MCF 10A (cell line): ENCODE results near the gene RRP9. TPM values are rescaled to one million over a fixed set of nuclear protein-coding genes. Genes with fewer than 3 reads are reported as not detected.

Experiments
- BruUV-seq: library from RNA; stranded (reverse); fragments of 400-500 nt; replicated peaks from 2 replicates; lab custom pipeline; 2021; lab: Mats Ljungman, UMichigan
- CTCF ChIA-PET: fragments of 300-600 bp; sonication (Branson Sonifier 250); formaldehyde crosslinking; extraction: SDS; loops from one replicate; lab custom pipeline; 2021; ENCODE audit warnings: antibody characterized with exemption, inconsistent platforms; lab: Yijun Ruan, JAX
- POLR2A ChIA-PET: fragments of 300-600, 350-650 bp; sonication (Branson Sonifier 250); formaldehyde crosslinking; extraction: SDS; loops from one replicate; lab custom pipeline; 2020; ENCODE audit warnings: antibody characterized with exemption, inconsistent platforms; lab: Yijun Ruan, JAX
- DNase-seq: peaks from one replicate; pipeline ENCODE4 v3.0.0-alpha.2; 2018; ENCODE audit not compliant: unreplicated experiment
- H3K27ac Mint-ChIP-seq: one replicate; pipeline ENCODE4 v1.8.0; 2022; ENCODE audit warnings: mild to moderate bottlenecking, low read depth, mixed read lengths; ENCODE audit not compliant: unreplicated experiment
- H3K27me3 Mint-ChIP-seq: one replicate; pipeline ENCODE4 v1.8.0; 2022; ENCODE audit warnings: mixed read lengths; ENCODE audit not compliant: insufficient read depth, unreplicated experiment
- H3K36me3 Mint-ChIP-seq: one replicate; pipeline ENCODE4 v1.8.0; 2022; ENCODE audit warnings: mild to moderate bottlenecking, moderate library complexity, mixed read lengths; ENCODE audit not compliant: insufficient read depth, unreplicated experiment
- H3K4me1 Mint-ChIP-seq: one replicate; pipeline ENCODE4 v1.8.0; 2022; ENCODE audit warnings: mixed read lengths; ENCODE audit not compliant: insufficient read depth, unreplicated experiment
- H3K4me3 Mint-ChIP-seq: one replicate; pipeline ENCODE4 v1.8.0; 2022; ENCODE audit warnings: mild to moderate bottlenecking, moderate library complexity, mixed read lengths; ENCODE audit not compliant: unreplicated experiment
- H3K9me3 Mint-ChIP-seq: one replicate; pipeline ENCODE4 v1.8.0; 2022; ENCODE audit warnings: mixed read lengths; ENCODE audit not compliant: unreplicated experiment
- intact Hi-C: fragments of 100-400 bp; cut with micrococcal nuclease; formaldehyde crosslinking; loops from 2 replicates; pipeline ENCODE4 v1.14.1; 2022
- total RNA-seq: library from RNA; stranded (reverse); gene quantifications from 2 replicates; pipeline ENCODE4 v1.2.3, GENCODE V29; 2022
- TF ChIP-seq, protein P1 (sequence below): fragments of 200-600 bp; IDR thresholded peaks from one replicate; pipeline ENCODE4 v1.8.0; 2022; ENCODE audit warnings: antibody characterized with exemption, mild to moderate bottlenecking; ENCODE audit not compliant: unreplicated experiment

RRP9 gene
- total RNA-seq, 1 experiment from 2014 or later: 80.2 TPM

DNA sequence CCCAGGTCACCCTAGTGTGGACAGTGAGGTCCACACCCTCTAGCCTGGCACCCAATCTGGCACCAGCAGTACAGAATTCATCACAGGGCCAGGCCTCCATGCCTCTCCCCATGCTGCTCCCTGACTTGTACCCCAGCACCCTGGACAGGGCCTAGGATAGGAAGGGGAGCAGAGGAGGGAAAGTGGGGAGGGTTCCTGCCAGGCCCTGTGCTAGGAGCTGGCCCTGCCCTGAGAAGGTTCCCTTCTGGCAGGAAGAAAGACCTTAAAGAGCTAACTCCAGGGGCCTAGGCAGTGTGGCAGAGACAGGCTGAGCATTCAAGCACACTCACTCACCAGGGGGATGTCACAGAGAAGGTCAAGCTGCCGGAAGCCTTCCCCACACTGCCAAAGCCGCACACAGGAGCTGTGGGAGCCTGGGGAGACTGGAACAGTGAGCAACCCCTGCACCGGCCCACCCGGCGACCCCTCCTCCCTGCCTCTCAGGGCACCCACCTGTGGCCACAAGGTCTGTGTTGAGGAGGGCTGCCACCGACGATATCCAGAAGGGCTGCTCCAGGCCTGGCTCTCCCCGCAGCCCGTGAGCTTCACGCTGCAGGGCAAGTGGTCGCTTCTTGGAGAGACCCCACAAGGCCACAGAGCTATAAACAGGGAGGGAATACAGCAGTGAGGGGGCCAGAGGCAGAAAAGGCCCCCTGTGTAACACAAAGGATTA lies 7.4 kb downstream of the RRP9 start:
- intact Hi-C loops: no loop called here
- BruUV-seq: no TSS peak
- no peak for DNase-seq
- peaks cover 75% of the 10 kb centered on the region for H3K36me3 Mint-ChIP-seq
- no peaks in the 10 kb centered on the region for H3K4me1 Mint-ChIP-seq
- no peaks in the 10 kb centered on the region for H3K9me3 Mint-ChIP-seq
- ChIA-PET CTCF (interaction anchor here (0.7 kb wide), 2 partner anchors 12 to 544 kb away, joined by 3 read pairs; no protein-coding TSS in a partner anchor), POLR2A (interaction anchor here (0.6 kb wide), 2 partner anchors 23 to 48 kb away, joined by 3 to 6 read pairs; no protein-coding TSS in a partner anchor)
- no peaks in the 10 kb centered on the region for H3K27me3 Mint-ChIP-seq
- H3K4me3 Mint-ChIP-seq: no peak overlapping the region
- TF ChIP-seq, protein P1, sequence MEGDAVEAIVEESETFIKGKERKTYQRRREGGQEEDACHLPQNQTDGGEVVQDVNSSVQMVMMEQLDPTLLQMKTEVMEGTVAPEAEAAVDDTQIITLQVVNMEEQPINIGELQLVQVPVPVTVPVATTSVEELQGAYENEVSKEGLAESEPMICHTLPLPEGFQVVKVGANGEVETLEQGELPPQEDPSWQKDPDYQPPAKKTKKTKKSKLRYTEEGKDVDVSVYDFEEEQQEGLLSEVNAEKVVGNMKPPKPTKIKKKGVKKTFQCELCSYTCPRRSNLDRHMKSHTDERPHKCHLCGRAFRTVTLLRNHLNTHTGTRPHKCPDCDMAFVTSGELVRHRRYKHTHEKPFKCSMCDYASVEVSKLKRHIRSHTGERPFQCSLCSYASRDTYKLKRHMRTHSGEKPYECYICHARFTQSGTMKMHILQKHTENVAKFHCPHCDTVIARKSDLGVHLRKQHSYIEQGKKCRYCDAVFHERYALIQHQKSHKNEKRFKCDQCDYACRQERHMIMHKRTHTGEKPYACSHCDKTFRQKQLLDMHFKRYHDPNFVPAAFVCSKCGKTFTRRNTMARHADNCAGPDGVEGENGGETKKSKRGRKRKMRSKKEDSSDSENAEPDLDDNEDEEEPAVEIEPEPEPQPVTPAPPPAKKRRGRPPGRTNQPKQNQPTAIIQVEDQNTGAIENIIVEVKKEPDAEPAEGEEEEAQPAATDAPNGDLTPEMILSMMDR: no peak
- no peak overlapping the region for H3K27ac Mint-ChIP-seq

DNA sequence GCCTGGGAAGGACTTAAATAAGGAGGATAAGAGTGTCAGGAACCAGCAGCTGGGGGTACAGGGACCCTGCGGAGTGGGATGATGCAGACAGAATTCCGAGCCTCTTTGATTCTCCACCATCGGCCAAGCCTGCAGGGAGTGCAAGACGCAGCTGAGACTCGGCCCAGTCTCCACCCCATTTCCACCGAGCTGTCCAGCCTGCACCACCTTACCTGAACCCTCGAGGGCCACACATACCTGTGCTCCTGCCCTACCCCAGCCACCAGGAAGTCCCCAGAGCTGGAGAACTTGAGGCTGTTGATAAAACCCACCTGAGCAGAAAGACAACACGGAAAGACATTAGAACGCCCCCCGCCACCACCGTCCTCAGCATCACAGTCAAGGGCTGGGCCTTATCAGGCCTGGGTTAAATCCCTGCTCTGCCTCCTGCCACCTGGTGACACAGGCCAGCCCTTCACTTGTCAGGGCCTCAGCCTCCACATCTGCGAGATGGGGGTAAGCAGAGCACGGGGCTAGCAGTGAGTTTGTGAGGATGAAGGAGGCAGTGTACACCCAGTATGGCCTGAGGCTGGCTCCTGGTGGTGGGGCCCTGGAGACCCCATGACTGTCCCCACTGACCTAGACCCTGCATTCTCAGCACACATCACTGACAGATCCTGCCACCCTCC lies 8.1 kb downstream of the RRP9 start:
- ChIA-PET CTCF (interaction anchor here (0.6 kb wide), 2 partner anchors 153 to 1277 kb away, joined by 3 to 4 read pairs; no protein-coding TSS in a partner anchor), POLR2A (interaction anchor here (0.6 to 1.1 kb wide), 2 partner anchors 8 to 23 kb away, joined by 3 to 6 read pairs; partner anchors contain the start of gene RRP9)
- TF ChIP-seq, protein P1: no peak
- Mint-ChIP-seq H3K27me3 (no peaks in the 10 kb centered on the region), H3K27ac (no peak overlapping the region), H3K4me1 (no peaks in the 10 kb centered on the region), H3K4me3 (no peak overlapping the region), H3K36me3 (peaks cover 74% of the 10 kb centered on the region), H3K9me3 (no peaks in the 10 kb centered on the region)
- DNase-seq: no peak
- BruUV-seq: no TSS peak
- intact Hi-C loops: no loop called here

DNA sequence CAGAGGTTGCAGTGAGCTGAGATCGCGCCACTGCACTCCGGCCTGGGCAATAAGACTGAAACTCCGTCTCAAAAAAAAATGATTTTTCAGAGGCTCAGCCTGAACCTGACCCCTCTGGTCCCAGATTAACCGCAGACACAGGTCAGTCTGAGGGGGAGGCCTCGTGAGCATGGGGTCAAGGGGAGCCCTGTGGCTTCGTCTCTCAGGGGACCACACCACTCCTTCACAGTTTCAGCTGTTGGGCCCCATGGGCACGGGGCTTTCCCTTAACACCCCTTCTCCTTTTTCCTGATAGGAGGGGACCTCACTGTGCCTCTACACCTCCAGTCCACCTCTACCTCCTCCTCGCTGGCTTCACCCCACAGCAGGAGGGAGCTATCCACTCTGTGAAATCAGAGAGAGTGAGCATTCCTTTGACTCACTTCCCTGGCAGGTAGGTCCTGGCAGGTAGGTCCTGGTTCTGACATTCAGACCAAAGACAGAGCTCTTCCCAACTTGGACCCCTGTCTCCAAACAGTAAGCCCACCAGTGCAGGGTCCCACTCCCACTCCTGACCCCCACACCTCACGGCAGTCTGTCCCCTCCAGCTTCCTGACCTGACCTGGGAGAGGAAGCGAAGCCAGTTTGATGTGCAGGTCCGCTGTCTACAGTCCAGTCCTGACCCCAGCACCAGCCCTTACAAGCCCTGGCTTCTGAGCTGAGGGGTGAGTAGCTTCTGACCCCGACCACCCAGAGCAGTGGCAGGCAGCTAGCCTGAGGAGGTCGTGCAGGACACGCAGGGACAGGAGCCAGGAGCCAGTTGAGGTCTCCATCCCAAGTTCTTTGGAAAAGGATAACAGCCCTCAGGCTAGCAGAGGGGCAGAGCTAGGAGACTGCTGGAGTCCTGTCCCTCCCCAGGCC lies 9.0 kb downstream of the RRP9 start:
- no TSS peak for BruUV-seq
- TF ChIP-seq, protein P1: no peak
- intact Hi-C loops: no loop called here
- Mint-ChIP-seq H3K27me3 (no peaks in the 10 kb centered on the region), H3K36me3 (peaks cover 68% of the 10 kb centered on the region), H3K4me1 (no peaks in the 10 kb centered on the region), H3K9me3 (no peaks in the 10 kb centered on the region), H3K4me3 (no peak overlapping the region), H3K27ac (no peak overlapping the region)
- ChIA-PET CTCF (interaction anchor here (0.6 to 1.2 kb wide), 3 partner anchors 9 to 1276 kb away, joined by 3 to 5 read pairs (median 4); partner anchors contain the start of gene RRP9), POLR2A (interaction anchor here (0.7 to 1.1 kb wide), 2 partner anchors 9 to 17 kb away, joined by 3 read pairs; partner anchors contain the start of gene RRP9)
- no peak for DNase-seq
